ENCODE data around the gene KDR.

DNA sequence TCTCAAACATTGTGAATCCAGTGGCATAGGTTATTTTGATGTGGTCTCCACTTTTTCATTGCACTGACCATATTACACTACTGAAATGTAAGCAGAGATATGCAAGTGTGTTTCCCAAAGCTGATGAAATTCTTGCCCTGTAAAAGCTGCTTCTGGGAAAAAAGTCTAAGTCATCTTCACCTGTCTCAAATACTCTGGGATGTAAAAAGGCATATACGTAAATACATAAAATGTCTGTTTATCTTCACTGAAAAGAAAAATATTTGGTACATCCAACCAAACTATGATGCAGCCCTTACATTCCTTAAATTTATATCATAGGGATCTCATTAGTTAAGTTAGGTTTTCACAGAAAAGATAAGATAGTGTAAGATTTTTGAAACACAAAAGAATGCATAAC is 7.9 kb downstream of the KDR start:
- TF ChIP-seq, protein P1, sequence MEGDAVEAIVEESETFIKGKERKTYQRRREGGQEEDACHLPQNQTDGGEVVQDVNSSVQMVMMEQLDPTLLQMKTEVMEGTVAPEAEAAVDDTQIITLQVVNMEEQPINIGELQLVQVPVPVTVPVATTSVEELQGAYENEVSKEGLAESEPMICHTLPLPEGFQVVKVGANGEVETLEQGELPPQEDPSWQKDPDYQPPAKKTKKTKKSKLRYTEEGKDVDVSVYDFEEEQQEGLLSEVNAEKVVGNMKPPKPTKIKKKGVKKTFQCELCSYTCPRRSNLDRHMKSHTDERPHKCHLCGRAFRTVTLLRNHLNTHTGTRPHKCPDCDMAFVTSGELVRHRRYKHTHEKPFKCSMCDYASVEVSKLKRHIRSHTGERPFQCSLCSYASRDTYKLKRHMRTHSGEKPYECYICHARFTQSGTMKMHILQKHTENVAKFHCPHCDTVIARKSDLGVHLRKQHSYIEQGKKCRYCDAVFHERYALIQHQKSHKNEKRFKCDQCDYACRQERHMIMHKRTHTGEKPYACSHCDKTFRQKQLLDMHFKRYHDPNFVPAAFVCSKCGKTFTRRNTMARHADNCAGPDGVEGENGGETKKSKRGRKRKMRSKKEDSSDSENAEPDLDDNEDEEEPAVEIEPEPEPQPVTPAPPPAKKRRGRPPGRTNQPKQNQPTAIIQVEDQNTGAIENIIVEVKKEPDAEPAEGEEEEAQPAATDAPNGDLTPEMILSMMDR (IDR thresholded peaks at IDR 0.05; ENCODE audit: low read depth, low read length, missing input control) = no peak
- TF ChIP-seq, protein P2, sequence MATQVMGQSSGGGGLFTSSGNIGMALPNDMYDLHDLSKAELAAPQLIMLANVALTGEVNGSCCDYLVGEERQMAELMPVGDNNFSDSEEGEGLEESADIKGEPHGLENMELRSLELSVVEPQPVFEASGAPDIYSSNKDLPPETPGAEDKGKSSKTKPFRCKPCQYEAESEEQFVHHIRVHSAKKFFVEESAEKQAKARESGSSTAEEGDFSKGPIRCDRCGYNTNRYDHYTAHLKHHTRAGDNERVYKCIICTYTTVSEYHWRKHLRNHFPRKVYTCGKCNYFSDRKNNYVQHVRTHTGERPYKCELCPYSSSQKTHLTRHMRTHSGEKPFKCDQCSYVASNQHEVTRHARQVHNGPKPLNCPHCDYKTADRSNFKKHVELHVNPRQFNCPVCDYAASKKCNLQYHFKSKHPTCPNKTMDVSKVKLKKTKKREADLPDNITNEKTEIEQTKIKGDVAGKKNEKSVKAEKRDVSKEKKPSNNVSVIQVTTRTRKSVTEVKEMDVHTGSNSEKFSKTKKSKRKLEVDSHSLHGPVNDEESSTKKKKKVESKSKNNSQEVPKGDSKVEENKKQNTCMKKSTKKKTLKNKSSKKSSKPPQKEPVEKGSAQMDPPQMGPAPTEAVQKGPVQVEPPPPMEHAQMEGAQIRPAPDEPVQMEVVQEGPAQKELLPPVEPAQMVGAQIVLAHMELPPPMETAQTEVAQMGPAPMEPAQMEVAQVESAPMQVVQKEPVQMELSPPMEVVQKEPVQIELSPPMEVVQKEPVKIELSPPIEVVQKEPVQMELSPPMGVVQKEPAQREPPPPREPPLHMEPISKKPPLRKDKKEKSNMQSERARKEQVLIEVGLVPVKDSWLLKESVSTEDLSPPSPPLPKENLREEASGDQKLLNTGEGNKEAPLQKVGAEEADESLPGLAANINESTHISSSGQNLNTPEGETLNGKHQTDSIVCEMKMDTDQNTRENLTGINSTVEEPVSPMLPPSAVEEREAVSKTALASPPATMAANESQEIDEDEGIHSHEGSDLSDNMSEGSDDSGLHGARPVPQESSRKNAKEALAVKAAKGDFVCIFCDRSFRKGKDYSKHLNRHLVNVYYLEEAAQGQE (IDR thresholded peaks at IDR 0.05) = no peak
- TF ChIP-seq, protein P3, sequence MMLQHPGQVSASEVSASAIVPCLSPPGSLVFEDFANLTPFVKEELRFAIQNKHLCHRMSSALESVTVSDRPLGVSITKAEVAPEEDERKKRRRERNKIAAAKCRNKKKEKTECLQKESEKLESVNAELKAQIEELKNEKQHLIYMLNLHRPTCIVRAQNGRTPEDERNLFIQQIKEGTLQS (IDR thresholded peaks at IDR 0.05) = no peak
- TF ChIP-seq FOXA1 (IDR thresholded peaks at IDR 0.05) = no peak
- TF ChIP-seq RAD21 (IDR thresholded peaks at IDR 0.05) = no peak
- no peak for TF ChIP-seq NR2F2 (IDR thresholded peaks at IDR 0.05)
- no peak for TF ChIP-seq YY1 (IDR thresholded peaks at IDR 0.05)
- no peak for TF ChIP-seq GABPA (IDR thresholded peaks at IDR 0.05 in 1 of 2, conservative IDR thresholded peaks at IDR 0.05 in 1 of 2)
- TF ChIP-seq, protein P4, sequence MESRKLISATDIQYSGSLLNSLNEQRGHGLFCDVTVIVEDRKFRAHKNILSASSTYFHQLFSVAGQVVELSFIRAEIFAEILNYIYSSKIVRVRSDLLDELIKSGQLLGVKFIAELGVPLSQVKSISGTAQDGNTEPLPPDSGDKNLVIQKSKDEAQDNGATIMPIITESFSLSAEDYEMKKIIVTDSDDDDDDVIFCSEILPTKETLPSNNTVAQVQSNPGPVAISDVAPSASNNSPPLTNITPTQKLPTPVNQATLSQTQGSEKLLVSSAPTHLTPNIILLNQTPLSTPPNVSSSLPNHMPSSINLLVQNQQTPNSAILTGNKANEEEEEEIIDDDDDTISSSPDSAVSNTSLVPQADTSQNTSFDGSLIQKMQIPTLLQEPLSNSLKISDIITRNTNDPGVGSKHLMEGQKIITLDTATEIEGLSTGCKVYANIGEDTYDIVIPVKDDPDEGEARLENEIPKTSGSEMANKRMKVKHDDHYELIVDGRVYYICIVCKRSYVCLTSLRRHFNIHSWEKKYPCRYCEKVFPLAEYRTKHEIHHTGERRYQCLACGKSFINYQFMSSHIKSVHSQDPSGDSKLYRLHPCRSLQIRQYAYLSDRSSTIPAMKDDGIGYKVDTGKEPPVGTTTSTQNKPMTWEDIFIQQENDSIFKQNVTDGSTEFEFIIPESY (IDR thresholded peaks at IDR 0.05) = no peak
- TF ChIP-seq, protein P5, sequence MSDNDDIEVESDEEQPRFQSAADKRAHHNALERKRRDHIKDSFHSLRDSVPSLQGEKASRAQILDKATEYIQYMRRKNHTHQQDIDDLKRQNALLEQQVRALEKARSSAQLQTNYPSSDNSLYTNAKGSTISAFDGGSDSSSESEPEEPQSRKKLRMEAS (IDR thresholded peaks at IDR 0.05) = no peak
- TF ChIP-seq TAF1 (conservative IDR thresholded peaks at IDR 0.05) = no peak
- TF ChIP-seq FOXA2 (IDR thresholded peaks at IDR 0.05) = no peak
- TF ChIP-seq EGR1 (IDR thresholded peaks at IDR 0.05; ENCODE audit: low read depth in 2 of 2) = no peak
- no peak for TF ChIP-seq RXRA (IDR thresholded peaks at IDR 0.05)
